ENCODE measurements around the gene ADAM21. TPM values are rescaled to one million over a fixed set of nuclear protein-coding genes. Genes with fewer than 3 reads are reported as not detected.

The ADAM21 gene
- total and polyA plus RNA-seq, 2 donors (not counting 1 experiment from before 2014, with no cell fraction given) = not detected

DNA sequence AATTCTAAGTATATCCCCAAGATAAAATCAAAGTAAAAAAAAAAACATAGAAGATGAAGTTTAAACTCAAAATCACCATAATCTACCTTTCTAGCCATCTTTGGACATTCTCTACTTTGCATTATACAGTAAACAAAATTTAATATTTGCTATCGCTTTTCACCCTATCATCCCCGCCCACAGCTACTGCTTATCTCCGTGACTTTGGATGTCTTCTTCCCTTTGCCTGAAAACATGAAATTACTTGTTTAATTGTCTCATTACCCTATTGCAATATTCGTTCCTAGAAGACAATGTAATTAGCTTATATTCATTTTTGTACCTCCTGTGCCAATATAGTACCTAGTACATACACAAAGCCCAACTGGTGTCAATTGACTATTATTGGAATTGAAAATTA is 44.4 kb upstream of the ADAM21 start:
- no peak for ATAC-seq (ENCODE audit: low read depth)
- WGBS (ENCODE audit: insufficient coverage) = 100% methylated on average over 2 of the region's 4 CpGs
- H3K4me1 Mint-ChIP-seq = peaks cover 9% of the 10 kb centered on the region

GRCh38 chr14:70415788-70416187 is 36.2 kb upstream of the ADAM21 start:
- H4K20me1 ChIP-seq (ENCODE audit: control insufficient read depth, insufficient read depth, low read length, poor library complexity, severe bottlenecking) = peaks cover 9% of the 10 kb centered on the region
- no peak for DNase-seq
- Mint-ChIP-seq H3K27ac (no peak overlapping the region), H3K9me3 (ENCODE audit: insufficient read depth) (no peaks in the 10 kb centered on the region), H3K27me3 (peaks cover 6% of the 10 kb centered on the region), H3K4me1 (peaks cover 25% of the 10 kb centered on the region), H3K4me3 (peak overlapping the region; percentile 80)
- no peak overlapping the region for H3K9ac ChIP-seq (ENCODE audit: low read length)
- peaks cover 3 to 11% of the 10 kb centered on the region in 2 donors for H3K4me1 ChIP-seq (ENCODE audit: control insufficient read depth in 2 of 2, insufficient read depth in 2 of 2, low read length in 2 of 2)
- peaks cover 50% of the 10 kb centered on the region for H3K79me2 ChIP-seq (ENCODE audit: control insufficient read depth, insufficient read depth, low read length)
- peak overlapping the region in 2 of 5 experiments; percentile 80 to 82 for H3K4me3 ChIP-seq (ENCODE audit: control extremely low read depth in 1 of 5, extremely low read depth in 1 of 5, insufficient read depth in 1 of 5, low read depth in 2 of 5, low read length in 4 of 5)
- H2AFZ ChIP-seq (ENCODE audit: insufficient read depth, low read depth, low read length, poor library complexity, severe bottlenecking) = no peak overlapping the region
- H3K4me2 ChIP-seq (replicated peaks; ENCODE audit: low read depth, low read length, poor library complexity, severe bottlenecking) = peak overlapping the region; percentile 80
- CTCF ChIA-PET = interaction anchor here (0.7 kb wide), 1 partner anchor 1524 kb away, joined by 5 read pairs; no protein-coding TSS in a partner anchor
- intact Hi-C loops (cut with micrococcal nuclease) = no loop called here
- WGBS (ENCODE audit: insufficient coverage) = 100% methylated on average over 1 of the region's 2 CpGs
- H3K36me3 ChIP-seq (replicated peaks in 1 of 2; ENCODE audit: control extremely low read depth in 1 of 2, control insufficient read depth in 1 of 2, extremely low read depth in 1 of 2, insufficient read depth in 2 of 2, low read length in 1 of 2) = peaks cover 0 to 7% of the 10 kb centered on the region in 2 experiments
- TF ChIP-seq EZH2 (IDR thresholded peaks at IDR 0.05; ENCODE audit: borderline replicate concordance, insufficient read depth, low read depth, low read length, poor library complexity, severe bottlenecking) = no peak
- TF ChIP-seq, protein P1, sequence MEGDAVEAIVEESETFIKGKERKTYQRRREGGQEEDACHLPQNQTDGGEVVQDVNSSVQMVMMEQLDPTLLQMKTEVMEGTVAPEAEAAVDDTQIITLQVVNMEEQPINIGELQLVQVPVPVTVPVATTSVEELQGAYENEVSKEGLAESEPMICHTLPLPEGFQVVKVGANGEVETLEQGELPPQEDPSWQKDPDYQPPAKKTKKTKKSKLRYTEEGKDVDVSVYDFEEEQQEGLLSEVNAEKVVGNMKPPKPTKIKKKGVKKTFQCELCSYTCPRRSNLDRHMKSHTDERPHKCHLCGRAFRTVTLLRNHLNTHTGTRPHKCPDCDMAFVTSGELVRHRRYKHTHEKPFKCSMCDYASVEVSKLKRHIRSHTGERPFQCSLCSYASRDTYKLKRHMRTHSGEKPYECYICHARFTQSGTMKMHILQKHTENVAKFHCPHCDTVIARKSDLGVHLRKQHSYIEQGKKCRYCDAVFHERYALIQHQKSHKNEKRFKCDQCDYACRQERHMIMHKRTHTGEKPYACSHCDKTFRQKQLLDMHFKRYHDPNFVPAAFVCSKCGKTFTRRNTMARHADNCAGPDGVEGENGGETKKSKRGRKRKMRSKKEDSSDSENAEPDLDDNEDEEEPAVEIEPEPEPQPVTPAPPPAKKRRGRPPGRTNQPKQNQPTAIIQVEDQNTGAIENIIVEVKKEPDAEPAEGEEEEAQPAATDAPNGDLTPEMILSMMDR (IDR thresholded peaks at IDR 0.05) = no peak
- no peak for ATAC-seq (ENCODE audit: low read depth)
- no peaks in the 10 kb centered on the region for H3K9me3 ChIP-seq (ENCODE audit: control extremely low read depth in 1 of 3, control insufficient read depth in 2 of 3, insufficient read depth in 1 of 3, low read length in 2 of 3)
- H3K27ac ChIP-seq (ENCODE audit: low read length in 2 of 2) = no peak overlapping the region
- POLR2A ChIA-PET = no interaction called here
- no peaks in the 10 kb centered on the region for H3K27me3 ChIP-seq (replicated peaks in 1 of 4; ENCODE audit: control extremely low read depth in 1 of 4, control insufficient read depth in 3 of 4, insufficient read depth in 4 of 4, low read length in 3 of 4)

More for the DNA sequence above, 44.4 kb upstream of the ADAM21 start:
- no peak for DNase-seq
- Histone ChIP-seq H3K4me2 (replicated peaks; ENCODE audit: low read depth, low read length, poor library complexity, severe bottlenecking) (no peak overlapping the region), H4K20me1 (ENCODE audit: control insufficient read depth, insufficient read depth, low read length, poor library complexity, severe bottlenecking) (peaks cover 23% of the 10 kb centered on the region), H3K27me3 (replicated peaks in 1 of 4; ENCODE audit: control extremely low read depth in 1 of 4, control insufficient read depth in 3 of 4, insufficient read depth in 4 of 4, low read length in 3 of 4) (no peaks in the 10 kb centered on the region), H3K9me3 (ENCODE audit: control extremely low read depth in 1 of 3, control insufficient read depth in 2 of 3, insufficient read depth in 1 of 3, low read length in 2 of 3) (no peaks in the 10 kb centered on the region), H3K27ac (ENCODE audit: low read length in 2 of 2) (no peak overlapping the region), H3K79me2 (ENCODE audit: control insufficient read depth, insufficient read depth, low read length) (peaks cover 56% of the 10 kb centered on the region), H3K9ac (ENCODE audit: low read length) (no peak overlapping the region), H2AFZ (ENCODE audit: insufficient read depth, low read depth, low read length, poor library complexity, severe bottlenecking) (no peak overlapping the region), H3K36me3 (replicated peaks in 1 of 2; ENCODE audit: control extremely low read depth in 1 of 2, control insufficient read depth in 1 of 2, extremely low read depth in 1 of 2, insufficient read depth in 2 of 2, low read length in 1 of 2) (peaks cover 1 to 7% of the 10 kb centered on the region in 2 experiments), H3K4me1 (ENCODE audit: control insufficient read depth in 2 of 2, insufficient read depth in 2 of 2, low read length in 2 of 2) (no peaks in the 10 kb centered on the region), H3K4me3 (ENCODE audit: control extremely low read depth in 1 of 5, extremely low read depth in 1 of 5, insufficient read depth in 1 of 5, low read depth in 2 of 5, low read length in 4 of 5) (no peak overlapping the region)
- intact Hi-C loops (cut with micrococcal nuclease) = no loop called here
- no peak overlapping the region for H3K4me3 Mint-ChIP-seq
- CTCF ChIA-PET = no interaction called here
- H3K27ac Mint-ChIP-seq = no peak overlapping the region
- no peaks in the 10 kb centered on the region for H3K27me3 Mint-ChIP-seq
- POLR2A ChIA-PET = no interaction called here
- no peaks in the 10 kb centered on the region for H3K9me3 Mint-ChIP-seq (ENCODE audit: insufficient read depth)
- TF ChIP-seq EZH2 (IDR thresholded peaks at IDR 0.05; ENCODE audit: borderline replicate concordance, insufficient read depth, low read depth, low read length, poor library complexity, severe bottlenecking) = no peak
- TF ChIP-seq, protein P1 (IDR thresholded peaks at IDR 0.05) = no peak
